Activated T-cell treated with anti-CD3 and anti-CD28 coated beads, Interleukin-2, amount 50 U/mL, for 4 hours (primary cell): ENCODE data around the gene LRRC23. TPM values are rescaled to one million over a fixed set of nuclear protein-coding genes. Genes with fewer than 3 reads are reported as not detected.
A peak's percentile ranks its signal among the peaks of the same experiment; 100 is the strongest.
"Not testable (repeated sequence)": the region's sequence is repeated elsewhere in the genome, so short reads cannot be mapped to it uniquely, and the experiment has no call there.

Experiments used
- ATAC-seq, 2 donors: fragments of 200-7000 bp; cut with Tn5 transposase; one replicate each; pipeline ENCODE4 v1.10.0; 2021
- DNase-seq: peaks from one replicate; pipeline ENCODE4 v3.0.0-alpha.2; 2020
- H3K27me3 Mint-ChIP-seq: one replicate; pipeline ENCODE4 v1.8.0; 2021; ENCODE audit warnings: low read depth, mixed read lengths
- H3K36me3 Mint-ChIP-seq: one replicate; pipeline ENCODE4 v1.8.0; 2022; ENCODE audit warnings: mixed read lengths; ENCODE audit not compliant: insufficient read depth
- H3K4me1 Mint-ChIP-seq: one replicate; pipeline ENCODE4 v1.8.0; 2021; ENCODE audit warnings: low read depth, mixed read lengths
- H3K4me3 Mint-ChIP-seq: one replicate; pipeline ENCODE4 v1.8.0; 2021; ENCODE audit warnings: mild to moderate bottlenecking, moderate library complexity, mixed read lengths
- H3K9me3 Mint-ChIP-seq: one replicate; pipeline ENCODE4 v1.8.0; 2021; ENCODE audit warnings: mixed read lengths
- total RNA-seq, 3 donors: library from RNA; stranded (reverse); gene quantifications; one replicate each; pipeline ENCODE4 v1.2.1, GENCODE V29; 2021

Gene LRRC23
- total RNA-seq, 3 donors from 2014 or later: 2.1 to 3.0 (median 3.0) TPM

GRCh38 chr12:6868211-6869048, 36.2 kb upstream of the LRRC23 start:
- ATAC-seq (peak in 1 of 2 donors; percentile 1), DNase-seq (peak; percentile 38)
- Mint-ChIP-seq H3K36me3 (peaks cover 44% of the 10 kb centered on the region), H3K9me3 (no peaks in the 10 kb centered on the region), H3K27me3 (no peaks in the 10 kb centered on the region), H3K4me1 (peaks cover 50% of the 10 kb centered on the region), H3K4me3 (peak overlapping the region; percentile 95)

- peaks cover 41% of the 10 kb centered on the region for H3K36me3 Mint-ChIP-seq
- peaks cover 53% of the 10 kb centered on the region for H3K4me1 Mint-ChIP-seq
- ATAC-seq (no peak), DNase-seq (peak; percentile 88)
- no peaks in the 10 kb centered on the region for H3K27me3 Mint-ChIP-seq
- peak overlapping the region; percentile 95 for H3K4me3 Mint-ChIP-seq
- H3K9me3 Mint-ChIP-seq: no peaks in the 10 kb centered on the region
These were observed 35.3 kb upstream of the LRRC23 start for GRCh38 chr12:6869049-6870021.

- not testable (repeated sequence) for H3K9me3 Mint-ChIP-seq, H3K27me3 Mint-ChIP-seq, DNase-seq, ATAC-seq
- H3K36me3 Mint-ChIP-seq: peaks cover 33% of the 10 kb centered on the region
- H3K4me3 Mint-ChIP-seq: peak overlapping the region; percentile 49
- H3K4me1 Mint-ChIP-seq: peaks cover 53% of the 10 kb centered on the region
These were observed 34.3 kb upstream of the LRRC23 start for GRCh38 chr12:6870304-6870703.

- Mint-ChIP-seq H3K36me3 (peaks cover 26% of the 10 kb centered on the region), H3K27me3 (no peaks in the 10 kb centered on the region), H3K4me1 (peaks cover 53% of the 10 kb centered on the region), H3K4me3 (peak overlapping the region; percentile 92), H3K9me3 (no peaks in the 10 kb centered on the region)
- no peak for DNase-seq
- no peak for ATAC-seq
These were observed 33.3 kb upstream of the LRRC23 start for GRCh38 chr12:6871052-6871957.

GRCh38 chr12:6872073-6873048, 32.3 kb upstream of the LRRC23 start:
- no peaks in the 10 kb centered on the region for H3K27me3 Mint-ChIP-seq
- H3K9me3 Mint-ChIP-seq: no peaks in the 10 kb centered on the region
- H3K36me3 Mint-ChIP-seq: peaks cover 26% of the 10 kb centered on the region
- DNase-seq: peak; percentile 82
- peak; percentile 39 to 42 for ATAC-seq
- H3K4me1 Mint-ChIP-seq: peaks cover 47% of the 10 kb centered on the region
- peak overlapping the region; percentile 92 for H3K4me3 Mint-ChIP-seq

GRCh38 chr12:6873094-6874014, 31.3 kb upstream of the LRRC23 start, which contains the start of gene SPSB2:
SPSB2 (minus strand) TSS chr12:6873303; CDS start chr12:6872901, 402 bp downstream.
- peaks cover 45% of the 10 kb centered on the region for H3K4me1 Mint-ChIP-seq
- H3K4me3 Mint-ChIP-seq: peak within 1 kb of the TSS; percentile 92
- ATAC-seq (peak; percentile 81 to 83), DNase-seq (peak; percentile 99)
- no peaks in the 10 kb centered on the region for H3K9me3 Mint-ChIP-seq
- H3K36me3 Mint-ChIP-seq: peaks cover 26% of the 10 kb centered on the region
- no peaks in the 10 kb centered on the region for H3K27me3 Mint-ChIP-seq

GRCh38 chr12:6874015-6874368, 30.6 kb upstream of the LRRC23 start:
- Mint-ChIP-seq H3K36me3 (peaks cover 21% of the 10 kb centered on the region), H3K4me3 (peak overlapping the region; percentile 92), H3K4me1 (peaks cover 39% of the 10 kb centered on the region)
- not testable (repeated sequence) for H3K9me3 Mint-ChIP-seq, H3K27me3 Mint-ChIP-seq, DNase-seq, ATAC-seq

- not testable (repeated sequence) for H3K36me3 Mint-ChIP-seq, H3K4me1 Mint-ChIP-seq, H3K4me3 Mint-ChIP-seq, ATAC-seq, H3K9me3 Mint-ChIP-seq, DNase-seq, H3K27me3 Mint-ChIP-seq
These were observed 24.8 kb upstream of the LRRC23 start for GRCh38 chr12:6879824-6880223.

GRCh38 chr12:6883252-6883651, 21.4 kb upstream of the LRRC23 start:
- Mint-ChIP-seq H3K4me1 (no peaks in the 10 kb centered on the region), H3K9me3 (no peaks in the 10 kb centered on the region), H3K27me3 (no peaks in the 10 kb centered on the region), H3K36me3 (peaks cover 9% of the 10 kb centered on the region), H3K4me3 (no peak overlapping the region)
- ATAC-seq: no peak
- DNase-seq: no peak

GRCh38 chr12:6883683-6884082, 20.9 kb upstream of the LRRC23 start:
- ATAC-seq (no peak), DNase-seq (no peak)
- Mint-ChIP-seq H3K9me3 (no peaks in the 10 kb centered on the region), H3K4me1 (no peaks in the 10 kb centered on the region), H3K36me3 (peaks cover 9% of the 10 kb centered on the region), H3K27me3 (no peaks in the 10 kb centered on the region), H3K4me3 (no peak overlapping the region)

- no peaks in the 10 kb centered on the region for H3K27me3 Mint-ChIP-seq
- peaks cover 9% of the 10 kb centered on the region for H3K36me3 Mint-ChIP-seq
- DNase-seq: no peak
- H3K9me3 Mint-ChIP-seq: no peaks in the 10 kb centered on the region
- H3K4me3 Mint-ChIP-seq: no peak overlapping the region
- H3K4me1 Mint-ChIP-seq: no peaks in the 10 kb centered on the region
- no peak for ATAC-seq
These were observed 20.1 kb upstream of the LRRC23 start for GRCh38 chr12:6884539-6884938.
